COLO668 (cell line): ENCODE results near the gene UBE2L6.
"Not testable (repeated sequence)": the region's sequence is repeated elsewhere in the genome, so short reads cannot be mapped to it uniquely, and the experiment has no call there.

Experiments used
- DNase-seq: peaks from one replicate; lab custom pipeline; 2025; ENCODE audit not compliant: unreplicated experiment; lab: John Stamatoyannopoulos, UW

Gene UBE2L6

DNA sequence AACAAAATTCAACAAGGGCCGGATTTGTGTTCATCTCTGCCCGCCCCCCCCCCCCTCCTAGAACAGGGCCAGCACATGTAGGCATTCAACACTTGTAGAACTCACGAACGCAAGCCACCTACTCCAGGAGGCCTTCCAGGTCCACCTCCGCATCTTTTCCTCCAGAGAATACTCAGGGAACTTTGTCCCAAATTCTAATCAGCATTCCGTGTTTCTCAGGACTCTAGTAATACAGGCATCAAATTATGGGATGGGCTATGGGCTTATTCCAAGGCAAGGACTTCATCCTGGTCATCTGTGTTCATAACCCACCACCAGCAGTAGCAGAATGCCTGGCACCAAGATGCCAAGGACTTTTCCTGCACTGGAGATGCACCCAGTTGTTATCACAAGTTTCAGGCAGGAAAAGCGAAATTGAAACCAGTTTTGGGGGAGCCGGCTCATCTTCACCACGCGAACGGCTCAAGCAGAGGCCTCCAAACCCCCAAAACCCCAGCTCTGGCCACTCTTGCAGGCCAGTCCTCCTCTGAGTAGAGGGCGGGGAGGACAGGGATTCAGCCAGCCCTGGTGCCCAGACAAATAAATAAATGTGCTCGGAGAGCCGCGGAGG is 462 bp downstream of the UBE2L6 start:
- no peak for DNase-seq

DNA sequence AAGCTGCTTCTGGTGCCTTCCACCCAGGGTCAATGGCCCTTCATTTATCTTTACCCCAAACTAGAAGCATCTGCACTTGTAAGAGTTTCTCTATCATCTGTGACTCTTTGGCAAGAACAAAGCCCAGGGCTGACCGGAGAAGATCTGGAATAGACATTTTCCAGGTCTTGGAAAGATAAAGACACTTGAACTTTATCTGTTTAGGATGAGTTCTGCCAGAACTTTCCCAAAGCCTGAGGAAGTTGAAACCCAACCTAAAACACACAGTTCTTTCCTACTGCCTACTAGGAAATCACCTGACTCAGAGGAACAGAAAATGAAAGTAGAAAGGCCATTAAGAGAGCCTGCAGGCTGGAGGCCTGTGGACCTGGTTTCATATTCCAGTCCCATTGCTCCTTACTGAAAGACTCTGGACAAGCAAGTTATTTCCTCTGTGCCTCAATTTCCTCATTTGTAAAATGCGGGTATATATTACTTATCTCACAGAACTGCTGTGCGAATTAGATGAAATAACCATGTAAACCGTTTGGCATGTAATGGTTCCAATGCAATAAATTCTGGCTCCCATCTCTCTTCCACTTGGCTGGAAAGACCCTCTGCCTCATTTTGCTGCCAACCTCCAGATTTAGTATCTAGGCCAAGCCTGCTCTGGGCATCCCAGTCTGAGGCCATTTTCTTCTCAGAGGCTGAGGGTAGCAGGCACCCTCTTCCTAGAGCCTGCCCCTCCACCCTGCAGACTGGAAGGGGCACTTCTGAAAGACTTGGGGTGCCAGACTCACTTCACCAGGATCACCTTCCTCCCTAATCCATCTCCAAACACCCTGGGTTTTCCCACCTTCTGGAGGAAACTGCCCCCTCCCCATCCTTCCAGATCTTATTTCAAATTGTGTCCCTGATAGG is 1.2 kb downstream of the UBE2L6 start:
- DNase-seq: peak; percentile 6

DNA sequence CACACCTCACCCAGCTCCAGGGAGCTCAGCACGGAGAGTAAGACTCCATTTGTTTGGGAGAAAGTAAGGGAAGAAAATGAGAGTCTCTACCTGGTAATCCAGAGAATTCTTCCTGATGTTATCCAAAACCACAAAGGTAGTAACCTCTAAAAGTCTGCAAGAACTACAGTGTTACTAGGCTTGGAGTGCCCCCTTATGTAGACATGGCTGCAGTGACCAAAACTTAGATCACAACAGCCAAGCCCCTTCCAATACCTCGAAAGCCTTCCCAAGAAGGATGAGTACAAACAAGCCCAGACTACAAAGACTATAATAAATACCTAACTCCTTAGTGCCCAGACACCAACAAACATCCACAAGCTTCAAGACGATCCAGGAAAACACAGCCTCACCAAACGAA is 4.9 kb downstream of the UBE2L6 start:
- no peak for DNase-seq

DNA sequence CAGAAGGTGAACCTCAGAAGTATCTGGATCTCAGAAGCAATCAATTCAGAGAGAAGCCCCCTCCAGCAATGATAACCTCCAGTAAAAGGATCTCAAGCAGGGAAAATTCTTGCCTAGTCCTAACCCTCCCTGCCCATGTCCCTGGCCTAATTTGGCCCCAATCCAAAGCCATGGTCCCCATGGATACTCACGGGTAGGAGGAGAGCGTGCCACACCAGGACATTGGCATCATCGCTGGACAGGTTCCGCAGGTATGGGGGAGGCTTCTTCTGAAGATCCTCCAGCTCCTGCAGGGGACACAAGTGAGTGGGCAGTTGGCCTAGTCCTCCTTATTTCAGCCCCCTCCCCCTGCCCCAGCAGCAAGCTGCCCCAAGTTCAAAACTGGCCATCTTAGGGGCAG is 7.3 kb downstream of the UBE2L6 start:
- no peak for DNase-seq

DNA sequence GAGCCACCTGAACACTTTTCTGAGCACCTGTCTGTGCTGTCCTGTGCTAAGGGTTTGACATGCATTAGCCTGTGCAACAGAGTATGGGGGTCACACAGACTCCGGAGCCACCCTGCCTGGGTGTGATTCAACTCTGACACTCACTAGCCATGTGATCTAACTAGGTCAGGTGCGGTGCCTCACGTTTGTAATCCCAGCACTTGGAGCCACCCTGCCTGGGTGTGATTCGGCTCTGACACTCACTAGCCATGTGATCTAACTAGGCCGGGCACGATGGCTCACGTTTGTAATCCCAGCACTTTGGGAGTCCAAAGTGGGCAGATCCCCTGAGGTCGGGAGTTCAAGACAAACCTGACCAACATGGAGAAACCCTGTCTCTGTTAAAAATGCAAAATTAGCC is 11.4 kb downstream of the UBE2L6 start:
- DNase-seq: no peak

DNA sequence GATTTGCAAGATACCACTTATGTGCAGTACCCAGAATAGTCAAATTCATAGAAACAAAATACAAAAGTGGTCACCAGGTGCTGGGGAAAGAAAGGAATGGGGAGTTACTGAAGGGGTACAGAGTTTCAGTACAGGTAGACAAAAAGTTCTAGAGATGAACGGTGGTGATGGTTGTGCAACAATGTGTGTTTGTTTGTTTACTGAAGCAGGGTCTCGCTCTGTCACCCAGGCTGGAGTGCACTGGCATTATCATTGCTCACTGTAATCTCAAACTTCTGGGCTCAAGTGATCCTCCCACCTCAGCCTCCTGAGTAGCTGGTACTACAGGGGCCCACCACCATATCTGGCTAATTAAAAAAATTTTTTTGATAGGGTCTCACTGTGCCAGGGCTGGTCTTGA is 12.1 kb downstream of the UBE2L6 start:
- DNase-seq: no peak

DNA sequence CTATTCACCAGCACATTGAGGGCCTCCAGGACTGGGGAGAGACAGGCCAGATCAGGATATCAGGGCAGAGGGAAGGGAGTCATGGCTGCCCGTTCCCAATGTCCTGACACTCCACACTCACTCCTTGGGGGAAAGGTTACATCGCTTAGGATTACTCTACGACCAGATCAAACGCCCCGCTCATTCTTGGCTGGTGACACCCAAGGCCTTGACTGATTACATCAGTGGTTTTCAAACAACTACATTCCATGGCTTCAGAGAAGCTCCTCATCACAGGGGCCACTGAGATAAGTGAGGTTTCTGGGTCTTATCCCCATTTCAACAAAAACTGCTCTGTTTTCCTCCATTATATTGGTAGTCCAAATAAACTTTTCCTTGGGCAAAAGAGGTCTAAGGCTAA is 15.0 kb downstream of the UBE2L6 start:
- DNase-seq: no peak

DNA sequence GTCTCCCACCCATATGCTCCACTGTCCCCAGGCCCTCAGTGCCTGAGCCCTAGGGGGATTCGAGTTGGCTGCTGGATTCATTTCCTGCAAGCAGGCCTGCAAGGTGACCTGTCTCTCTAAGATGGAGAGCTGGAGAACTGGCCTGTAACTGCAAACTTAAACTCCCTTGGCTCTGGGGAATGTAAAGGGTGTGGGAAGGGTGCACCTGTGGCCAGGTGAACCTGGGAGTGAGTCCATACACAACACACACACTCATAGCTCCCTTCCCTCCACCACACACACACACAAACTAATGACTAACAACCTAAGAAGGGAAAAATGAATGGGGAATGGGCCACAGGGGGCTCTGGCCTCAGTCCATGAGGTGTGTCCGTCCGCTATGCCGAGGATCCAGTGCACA is 15.5 kb downstream of the UBE2L6 start:
- DNase-seq: no peak

DNA sequence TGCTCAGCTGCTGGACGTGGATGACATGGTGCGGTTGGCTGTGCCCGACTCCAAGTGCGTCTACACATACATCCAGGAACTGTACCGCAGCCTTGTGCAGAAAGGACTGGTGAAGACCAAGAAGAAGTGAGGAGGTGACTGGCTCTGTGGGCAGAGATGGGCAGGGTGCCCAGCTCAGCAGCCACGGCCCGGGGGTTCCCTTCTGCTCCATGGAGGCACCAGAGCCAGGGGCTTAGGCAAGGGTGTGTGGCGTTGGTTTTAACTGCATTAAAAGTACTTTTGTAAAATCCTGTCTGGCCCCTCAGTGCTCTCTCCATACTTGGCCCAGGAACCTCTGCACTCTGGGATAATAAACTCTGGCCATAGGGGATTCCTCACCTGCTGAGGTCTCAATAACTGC is 17.5 kb downstream of the UBE2L6 start:
- no peak for DNase-seq

DNA sequence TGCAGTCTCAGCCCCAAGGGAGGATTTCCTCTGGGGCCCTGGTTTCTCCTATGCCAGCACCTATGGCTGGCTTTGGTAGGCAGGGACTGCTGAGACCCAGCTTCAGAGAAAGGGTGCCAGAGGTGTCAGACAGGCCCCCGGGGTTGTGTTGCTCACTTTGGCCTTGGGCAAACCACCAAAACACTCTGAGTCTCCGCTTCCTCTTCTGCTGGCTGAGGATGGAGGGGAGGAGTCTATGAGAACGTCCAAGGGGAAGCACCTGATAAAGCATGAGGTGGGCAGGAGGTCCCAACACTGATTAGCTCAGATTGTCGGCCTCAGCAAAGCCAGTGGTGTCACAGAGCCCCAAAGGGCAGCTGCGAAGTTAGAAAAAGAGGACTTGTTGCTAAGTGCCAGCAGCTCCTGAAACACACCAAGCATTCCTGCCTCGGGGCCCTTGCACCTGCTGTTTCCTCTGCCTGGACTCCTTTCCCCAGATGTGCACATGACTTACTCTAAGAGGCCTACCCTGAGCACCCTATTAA is 19.6 kb downstream of the UBE2L6 start:
- no peak for DNase-seq

DNA sequence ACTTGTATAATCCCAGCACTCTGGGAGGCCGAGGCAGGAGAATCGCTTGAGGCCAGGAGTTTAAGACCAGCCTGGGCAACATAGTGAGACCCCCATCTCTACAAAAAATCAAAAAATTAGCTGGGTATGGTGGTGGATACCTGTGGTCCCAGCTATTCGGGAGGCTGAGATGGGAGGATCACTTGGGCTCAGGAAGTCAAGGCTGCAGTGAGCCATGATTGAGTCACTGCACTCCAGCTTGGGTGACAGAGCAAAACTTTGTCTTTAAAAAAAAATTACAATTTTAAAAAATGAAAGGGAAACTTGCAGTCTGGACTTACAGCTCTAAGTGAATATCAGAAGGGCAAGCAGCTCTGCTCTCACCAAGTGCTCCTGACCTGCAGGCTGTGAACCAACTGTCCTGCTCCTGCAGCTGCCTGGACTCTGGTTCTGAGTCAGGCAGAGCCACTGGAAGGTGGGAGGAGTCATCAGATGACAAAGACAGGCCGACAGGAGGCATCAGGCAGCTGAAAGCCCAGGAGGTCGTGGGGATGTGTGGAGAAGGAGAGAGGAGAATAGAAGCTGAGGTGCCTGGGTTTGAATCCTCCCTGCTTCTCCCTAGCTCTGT is 20.5 kb downstream of the UBE2L6 start:
- no peak for DNase-seq

DNA sequence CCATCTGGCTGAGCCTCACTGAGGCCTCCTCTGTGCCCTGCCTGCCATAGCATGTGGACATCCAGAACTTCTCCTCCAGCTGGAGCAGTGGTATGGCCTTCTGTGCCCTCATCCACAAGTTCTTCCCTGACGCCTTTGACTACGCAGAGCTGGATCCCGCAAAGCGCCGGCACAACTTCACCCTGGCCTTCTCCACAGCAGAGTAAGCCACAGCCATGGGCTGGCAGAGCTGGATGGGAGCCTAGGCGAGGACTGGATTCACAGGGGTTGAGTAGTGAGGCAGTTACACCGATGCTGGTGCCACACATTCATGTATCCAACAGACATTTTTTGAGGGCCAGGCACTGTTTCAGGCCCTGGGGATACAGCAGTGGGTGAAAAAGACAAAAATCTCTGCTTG is 21.0 kb downstream of the UBE2L6 start:
- DNase-seq: no peak

DNA sequence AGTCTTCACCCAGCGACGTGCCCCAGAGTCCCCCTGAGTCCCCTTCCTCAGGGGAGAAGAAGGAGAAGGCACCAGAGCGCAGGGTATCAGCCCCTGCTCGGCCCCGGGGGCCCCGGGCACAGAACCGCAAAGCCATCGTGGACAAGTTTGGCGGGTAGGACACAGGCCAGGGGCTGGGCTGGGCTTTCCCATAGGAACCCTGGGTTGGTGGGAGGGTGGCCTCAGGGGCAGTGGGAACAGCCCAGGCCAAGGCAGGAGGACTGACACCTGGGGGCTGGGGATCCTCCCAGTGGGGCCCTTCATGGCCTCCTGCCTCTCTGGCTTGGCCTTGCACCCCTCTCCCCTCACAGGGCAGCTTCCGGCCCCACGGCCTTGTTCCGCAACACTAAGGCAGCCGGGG is 21.6 kb downstream of the UBE2L6 start:
- DNase-seq: no peak

DNA sequence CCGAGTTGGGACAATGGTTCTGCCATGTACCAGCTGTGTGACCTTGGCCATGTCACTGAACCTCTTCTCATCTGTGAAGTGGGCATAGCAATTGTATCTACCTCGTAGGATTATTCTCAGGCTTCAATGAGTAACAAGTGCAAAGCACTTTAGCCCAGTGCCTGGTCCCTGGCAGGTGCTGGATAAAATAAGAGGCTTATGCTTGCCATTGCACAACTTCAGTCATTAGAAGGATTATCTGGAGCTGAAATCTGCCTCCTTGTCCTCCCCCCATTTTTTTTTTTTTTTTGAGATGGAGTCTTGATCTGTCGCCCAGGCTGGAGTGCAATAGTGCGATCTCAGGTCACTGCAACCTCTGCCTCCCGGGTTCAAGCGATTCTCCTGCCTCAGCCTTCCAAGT is 22.9 kb downstream of the UBE2L6 start:
- DNase-seq: no peak

DNA sequence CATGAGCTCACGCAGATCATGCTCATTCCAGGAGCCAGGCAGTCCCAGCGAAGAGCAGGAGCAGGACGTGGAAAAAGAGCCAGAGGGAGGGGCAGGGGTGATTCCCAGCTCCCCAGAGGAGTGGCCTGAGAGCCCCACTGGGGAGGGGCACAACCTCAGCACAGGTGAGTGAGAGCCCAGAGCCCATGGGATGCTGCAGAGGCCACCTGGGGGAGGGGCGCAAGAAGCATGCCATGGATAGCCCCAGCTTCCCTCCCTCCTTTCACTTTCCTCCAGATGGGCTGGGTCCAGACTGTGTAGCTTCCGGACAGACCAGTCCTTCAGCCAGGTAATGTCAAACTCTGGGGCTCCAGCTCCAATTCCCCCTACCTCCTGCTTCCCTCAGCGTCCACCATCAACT is 23.9 kb downstream of the UBE2L6 start:
- no peak for DNase-seq

DNA sequence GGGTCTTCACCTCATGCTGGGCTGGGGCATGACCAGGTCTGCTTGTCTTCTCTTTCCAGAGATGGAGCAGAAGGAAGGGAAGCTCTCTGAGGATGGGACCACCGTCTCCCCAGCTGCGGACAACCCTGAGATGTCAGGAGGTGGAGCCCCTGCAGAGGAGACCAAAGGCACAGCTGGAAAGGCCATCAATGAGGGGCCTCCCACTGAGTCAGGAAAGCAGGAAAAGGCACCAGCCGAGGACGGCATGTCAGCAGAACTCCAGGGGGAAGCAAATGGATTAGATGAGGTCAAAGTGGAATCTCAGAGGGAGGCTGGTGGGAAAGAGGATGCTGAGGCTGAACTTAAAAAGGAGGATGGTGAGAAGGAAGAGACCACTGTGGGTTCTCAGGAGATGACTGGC is 24.9 kb downstream of the UBE2L6 start:
- no peak for DNase-seq

DNA sequence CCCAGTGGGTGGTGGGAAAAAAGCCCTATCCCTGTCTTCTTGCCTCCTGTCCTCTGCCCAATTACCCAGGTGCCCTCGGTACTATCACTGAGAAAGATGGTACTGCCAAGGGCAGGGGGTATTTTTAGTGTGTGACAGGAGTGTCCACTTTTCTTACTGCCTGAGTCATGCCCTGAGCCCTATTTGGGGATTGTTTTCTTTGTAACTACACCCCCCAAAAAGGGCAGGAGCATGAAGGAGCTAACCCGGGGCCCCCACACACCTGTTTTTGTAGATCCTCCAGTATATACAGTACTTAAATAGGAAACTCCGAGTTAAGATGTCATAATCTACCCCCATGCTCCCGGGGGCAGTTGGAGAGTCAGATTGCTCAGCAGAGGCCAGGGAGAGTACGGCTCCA is 26.3 kb downstream of the UBE2L6 start:
- no peak for DNase-seq

DNA sequence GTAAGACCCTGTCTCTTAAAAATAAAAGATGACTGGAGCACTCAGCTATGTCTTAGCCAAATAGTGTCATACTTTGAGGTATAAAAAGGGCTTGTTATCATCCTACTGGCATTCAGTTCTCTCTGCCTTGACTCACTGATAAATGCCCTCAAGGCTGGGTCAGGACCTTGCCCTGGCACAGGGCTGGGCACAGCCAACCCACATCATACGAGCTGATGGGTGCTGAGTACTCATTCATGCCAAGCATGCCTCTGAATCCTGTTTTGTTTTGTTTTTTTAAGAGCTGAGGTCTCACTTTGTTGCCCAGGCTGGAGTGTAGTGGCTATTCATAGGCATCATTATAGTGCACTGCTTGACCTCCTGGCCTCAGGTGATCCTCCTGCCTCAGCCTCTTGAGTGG is 28.1 kb downstream of the UBE2L6 start:
- DNase-seq: no peak

DNA sequence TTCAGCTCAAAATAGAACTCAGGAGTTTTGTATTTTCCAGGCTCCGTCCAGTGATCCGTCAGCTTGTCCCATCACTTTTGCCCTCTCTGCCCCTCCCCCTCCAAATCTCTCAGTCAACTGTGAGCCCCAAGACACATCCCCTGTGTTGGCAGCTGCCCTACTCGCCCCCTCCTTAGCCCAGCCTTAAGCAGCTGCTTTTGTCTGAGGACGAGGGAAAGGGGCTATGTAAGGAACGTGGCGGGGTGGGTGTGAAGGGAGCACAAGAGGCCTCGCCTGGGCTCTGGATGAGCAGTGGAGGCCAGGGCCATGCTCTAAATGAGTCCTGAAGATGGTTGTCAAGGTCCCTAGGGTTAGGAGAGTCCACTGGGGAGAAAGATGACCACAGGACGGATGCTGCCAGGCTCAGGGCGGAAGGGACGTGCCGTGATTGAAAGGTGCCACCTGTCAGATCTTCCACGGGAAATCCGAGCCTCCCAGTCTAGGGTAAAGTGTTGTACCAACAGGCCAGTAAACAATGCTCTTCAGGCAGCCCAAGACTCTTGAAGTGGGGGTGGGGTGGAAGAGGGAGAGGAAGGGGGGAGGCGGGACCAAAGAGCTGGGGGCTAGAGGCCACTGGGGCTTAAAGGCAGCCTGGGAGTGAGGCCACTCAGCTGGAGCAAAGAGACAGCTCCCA is 30.4 kb downstream of the UBE2L6 start, which contains the start of gene SMTNL1:
TSS of gene SMTNL1 (plus strand) at position 649 of the 673 bp plus-strand sequence. CDS start 5,048 bp downstream, outside the sequence.
- DNase-seq: peak; percentile 7

DNA sequence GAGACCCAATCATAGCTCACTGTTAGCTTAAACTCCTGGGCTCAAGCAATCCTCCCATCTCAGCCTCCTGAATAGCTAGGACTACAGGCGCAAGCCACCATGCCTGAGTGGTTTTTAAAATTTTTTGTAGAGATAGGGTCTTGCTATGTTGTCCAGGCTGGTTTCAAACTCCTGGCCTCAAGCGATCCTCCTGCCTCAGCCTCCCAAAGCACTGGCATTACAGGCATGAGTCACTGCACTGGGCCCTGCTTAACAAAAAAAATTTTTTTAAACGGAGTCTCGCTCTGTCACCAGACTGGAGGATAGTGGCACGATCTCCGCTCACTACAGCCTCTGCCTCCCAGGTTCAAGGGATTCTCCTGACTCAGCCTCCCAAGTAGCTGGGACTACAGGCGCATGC is 33.0 kb downstream of the UBE2L6 start:
- DNase-seq: not testable (repeated sequence)
